ENCODE results near the gene PLA1A.

GRCh38 chr3:119599558-119600174 is 2.0 kb downstream of the PLA1A start:
- TF ChIP-seq CTCF (IDR thresholded peaks at IDR 0.05), result no peak
- no peak for TF ChIP-seq ZBTB33 (IDR thresholded peaks at IDR 0.05; ENCODE audit: borderline replicate concordance, low read depth)
- no peak for TF ChIP-seq MEF2A (IDR thresholded peaks at IDR 0.05; ENCODE audit: borderline replicate concordance, low read depth)
- no peak for TF ChIP-seq REST (IDR thresholded peaks at IDR 0.05; ENCODE audit: low read depth, low read length)
- no peak for TF ChIP-seq JUND (IDR thresholded peaks at IDR 0.05)
- no peak for TF ChIP-seq EP300 (IDR thresholded peaks at IDR 0.05; ENCODE audit: borderline replicate concordance in 1 of 2, low read depth in 1 of 2, low read length in 1 of 2)
- no peak for TF ChIP-seq POLR2AphosphoS5 (IDR thresholded peaks at IDR 0.05; ENCODE audit: low read depth, low read length)
- no peak for TF ChIP-seq CHD2 (IDR thresholded peaks at IDR 0.05; ENCODE audit: low read length, partially characterized antibody)
- no peak for TF ChIP-seq YY1 (IDR thresholded peaks at IDR 0.05; ENCODE audit: low read depth)
- no peak for TF ChIP-seq USF2 (IDR thresholded peaks at IDR 0.05; ENCODE audit: borderline replicate concordance, low read depth, low read length)
- no peak for TF ChIP-seq RFX5 (IDR thresholded peaks at IDR 0.05; ENCODE audit: low read length)
